Raji (cell line): ENCODE measurements around the gene SPECC1.

Experiments
- POLR2A ChIP-seq: IDR thresholded peaks from 2 replicates; pipeline ENCODE4 v1.6.1; 2011; ENCODE audit warnings: low read depth, low read length, control low read depth; ENCODE audit not compliant: insufficient read depth

SPECC1 gene

DNA sequence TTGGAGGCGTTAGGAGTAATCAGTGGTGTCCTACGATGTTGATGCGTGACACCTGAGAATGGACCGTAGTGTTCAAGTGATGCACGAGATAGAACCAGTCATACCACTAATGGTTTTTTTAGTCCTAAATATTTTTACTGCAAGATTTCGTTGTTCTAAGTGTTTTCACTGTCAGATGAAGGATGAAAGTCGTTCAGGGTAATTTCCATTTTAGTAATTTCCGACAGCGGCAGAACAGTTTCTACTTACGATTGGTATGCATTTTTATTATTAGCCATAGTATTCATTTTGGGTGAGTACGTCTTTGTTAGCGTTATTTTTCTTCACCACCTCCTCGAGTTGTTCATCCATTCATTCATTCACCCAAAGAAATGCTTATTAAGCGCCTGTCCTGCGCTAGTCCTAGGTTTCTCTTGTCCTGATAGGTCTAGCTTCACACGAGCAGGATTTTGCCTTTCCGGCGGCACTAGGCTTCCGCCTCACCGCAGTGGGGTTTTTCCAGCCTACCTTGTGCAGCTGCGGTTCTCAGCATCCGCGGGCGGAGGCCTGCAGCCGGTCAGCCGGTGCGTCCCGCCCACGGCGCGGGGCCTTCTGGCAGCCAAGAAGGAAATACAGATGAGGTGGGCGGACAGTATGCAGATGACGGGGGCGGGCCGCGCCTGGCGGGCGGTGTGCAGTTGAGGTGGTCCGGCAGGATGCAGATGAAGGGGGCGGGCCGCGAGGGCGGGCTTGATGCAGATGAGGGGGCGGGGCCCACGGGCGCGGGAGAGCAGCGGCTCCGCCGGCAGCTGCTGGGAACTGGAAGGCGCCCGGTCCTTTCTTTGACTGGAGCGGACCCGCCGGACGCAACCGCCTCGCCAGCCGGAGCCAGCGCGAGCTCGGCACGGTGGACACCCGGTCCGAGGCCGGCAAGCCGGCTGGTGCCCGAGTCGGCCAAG lies 146.4 kb downstream of the SPECC1 start:
- peak; percentile 45; the same call in 1 of the 2 replicates for TF ChIP-seq POLR2A

DNA sequence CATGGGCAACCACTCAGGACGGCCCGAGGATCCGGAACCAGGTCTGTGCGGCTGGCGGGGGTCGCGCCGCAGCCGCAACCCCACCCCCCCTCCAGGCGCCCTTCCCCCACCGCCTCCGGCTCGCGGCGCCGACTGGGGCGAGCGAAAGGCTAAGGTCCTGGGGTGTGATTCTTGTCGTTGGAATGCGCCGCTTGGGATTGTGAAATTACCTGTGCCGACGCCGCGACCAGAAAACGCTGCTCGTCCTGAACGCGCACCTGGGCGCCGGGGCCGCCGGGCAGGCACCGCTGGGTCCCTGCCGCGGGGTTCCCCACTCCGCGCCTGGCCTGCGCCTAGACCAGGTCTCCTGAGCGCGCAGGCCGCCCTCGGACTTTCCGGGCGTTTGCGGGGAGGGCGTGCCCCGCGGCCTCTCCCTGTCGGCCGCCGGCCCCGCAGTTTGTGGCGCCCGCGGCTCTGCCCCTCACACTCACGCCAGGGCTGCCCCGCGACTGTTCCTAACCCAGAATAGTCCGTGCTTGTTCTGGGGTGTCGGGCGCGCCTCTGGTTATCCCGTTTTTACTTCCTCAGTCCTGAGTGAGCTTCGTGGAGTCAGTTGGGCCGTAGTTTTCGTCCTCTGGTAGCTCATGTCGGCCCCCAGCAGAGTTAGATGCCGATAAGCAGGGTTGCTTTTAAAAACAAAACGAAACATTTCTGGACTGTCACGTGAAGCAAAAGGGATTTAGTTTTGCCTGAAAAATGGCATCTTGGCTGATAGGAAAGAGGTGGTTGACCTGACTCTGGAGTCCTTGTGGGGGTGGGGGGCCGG lies 147.2 kb downstream of the SPECC1 start:
- TF ChIP-seq POLR2A = no peak

DNA sequence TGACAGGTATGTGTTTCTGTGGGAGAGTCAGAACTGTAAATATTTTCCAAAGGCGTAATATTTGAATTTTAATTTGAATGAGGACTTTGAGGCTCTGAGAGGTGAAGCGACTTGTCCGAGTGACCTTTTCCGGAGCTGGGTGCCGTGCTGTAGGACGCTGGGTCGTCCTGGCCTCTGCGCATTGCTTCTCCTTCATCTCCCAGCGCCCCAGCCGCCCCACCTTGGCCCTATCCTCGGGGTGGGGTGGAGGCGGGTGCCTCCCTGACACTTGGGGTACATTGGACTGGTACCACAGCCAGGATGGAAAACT lies 147.8 kb downstream of the SPECC1 start:
- no peak for TF ChIP-seq POLR2A

DNA sequence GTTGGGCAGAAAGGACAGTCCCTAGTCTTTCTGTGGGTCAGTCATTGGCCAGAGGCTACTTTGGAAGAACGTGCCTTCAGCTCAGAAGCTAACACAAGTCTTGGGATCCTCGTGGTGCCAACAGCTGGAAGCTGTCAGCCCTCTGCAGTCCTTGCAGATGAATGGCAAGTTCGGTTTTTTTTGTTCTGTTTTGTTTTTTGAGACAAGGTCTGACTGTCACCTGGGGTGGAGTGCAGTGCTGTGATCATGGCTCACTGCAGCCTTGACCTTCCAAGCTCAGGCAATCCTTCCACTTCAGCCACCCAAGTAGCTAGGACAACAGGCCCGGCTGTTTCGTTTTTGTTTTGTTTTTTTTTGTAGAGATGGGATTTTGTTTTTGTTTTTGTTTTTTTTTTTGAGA lies 149.4 kb downstream of the SPECC1 start:
- no peak for TF ChIP-seq POLR2A

DNA sequence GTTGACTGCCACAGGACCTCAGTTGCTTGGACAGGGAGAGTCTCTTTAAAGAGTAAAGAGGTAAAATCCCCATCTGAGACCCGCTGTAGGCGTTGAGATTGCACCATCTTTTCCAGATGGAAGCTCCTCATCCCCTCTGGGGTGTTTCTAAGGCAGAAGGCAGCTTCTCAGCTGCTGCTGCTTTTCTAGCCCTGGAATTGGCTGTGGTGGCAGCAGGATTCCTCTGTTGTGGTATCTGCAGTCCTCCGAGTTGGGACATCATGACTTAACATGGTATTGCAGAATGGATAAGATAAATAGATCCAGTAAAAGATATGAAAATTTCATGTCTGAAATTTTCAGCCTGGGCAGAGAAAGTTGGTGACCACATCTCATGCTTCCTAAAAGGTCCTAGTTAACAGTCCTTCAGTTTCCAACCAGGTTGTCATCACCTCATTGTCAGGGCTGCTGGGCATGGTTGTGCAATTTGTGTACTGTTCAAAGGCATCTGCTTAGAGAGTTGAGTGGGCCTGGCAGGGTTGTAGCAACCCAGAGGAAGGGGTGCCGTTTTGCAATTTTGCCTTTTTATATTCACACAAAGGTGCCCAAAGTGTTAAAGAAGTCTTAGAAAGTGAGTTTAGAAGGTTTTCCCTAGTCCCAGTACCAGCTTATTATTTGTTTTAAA lies 150.4 kb downstream of the SPECC1 start:
- no peak for TF ChIP-seq POLR2A

DNA sequence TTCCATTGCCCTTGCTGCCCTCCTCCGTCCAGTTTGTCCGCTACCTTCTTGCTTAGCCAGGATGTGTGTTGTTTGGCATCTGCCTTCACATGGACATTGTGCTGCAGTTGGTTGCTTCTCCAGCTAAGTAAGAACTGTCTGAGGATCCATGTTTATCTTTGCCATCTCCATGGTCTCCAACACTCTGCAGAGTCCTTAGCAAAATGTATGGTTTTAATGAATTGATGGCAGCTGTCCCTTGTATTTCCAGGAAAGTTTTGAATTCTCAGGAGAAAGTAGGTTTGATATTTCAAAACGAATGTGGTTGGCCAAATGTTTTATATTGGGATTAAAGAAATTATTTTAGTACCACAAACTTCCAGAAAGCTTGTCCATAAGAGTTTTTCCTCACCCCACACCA lies 160.9 kb downstream of the SPECC1 start:
- TF ChIP-seq POLR2A = no peak

DNA sequence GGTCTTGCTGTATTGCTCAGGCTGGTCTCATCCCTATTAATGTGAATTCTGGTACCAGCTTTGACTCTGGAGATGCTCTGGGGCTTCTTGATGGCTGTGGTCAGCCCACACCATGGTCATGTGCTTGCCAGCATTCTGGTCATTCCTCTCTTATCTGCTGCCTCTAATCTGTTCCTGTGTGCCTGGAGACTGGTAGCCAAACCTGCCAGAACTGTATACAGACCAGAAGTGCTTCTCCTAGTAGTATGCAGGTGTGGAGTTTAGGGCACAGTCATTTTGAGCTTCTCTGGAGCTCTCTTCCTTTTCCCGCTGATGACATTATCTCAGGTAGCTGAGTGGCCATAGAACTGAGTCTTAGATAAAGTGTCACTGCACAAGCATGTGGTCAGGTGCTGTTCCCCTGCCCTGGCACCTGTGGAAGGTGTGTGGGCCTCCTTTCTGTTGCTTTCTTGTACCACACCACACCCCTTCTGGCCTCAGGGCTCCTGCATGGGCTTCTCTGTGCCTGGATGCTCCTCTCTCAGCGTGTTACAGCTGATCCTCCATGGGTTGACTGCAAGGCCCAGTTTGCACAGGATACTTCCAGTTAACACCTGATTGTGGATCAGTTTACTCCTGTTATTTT lies 162.7 kb downstream of the SPECC1 start:
- TF ChIP-seq POLR2A = no peak

DNA sequence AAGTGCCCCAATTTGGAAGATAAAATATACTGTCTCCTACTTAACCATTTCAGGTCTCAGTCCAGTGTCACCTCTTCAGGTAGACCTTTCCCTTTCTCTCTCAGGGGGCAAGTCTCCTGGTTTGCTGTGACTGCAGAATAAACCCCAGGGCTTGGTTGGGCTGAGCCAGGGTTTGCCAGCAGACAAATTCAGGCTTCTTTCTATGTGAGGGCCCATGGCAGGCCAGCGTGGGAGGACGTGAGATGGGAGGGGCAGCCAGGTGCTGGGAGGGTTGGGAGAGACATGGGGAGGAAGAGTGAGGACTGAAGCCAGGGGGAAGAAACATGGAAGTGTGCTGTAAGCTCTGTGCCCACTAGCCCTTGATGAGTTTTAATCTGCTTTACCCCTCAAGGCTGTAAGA lies 163.2 kb downstream of the SPECC1 start:
- TF ChIP-seq POLR2A = no peak

DNA sequence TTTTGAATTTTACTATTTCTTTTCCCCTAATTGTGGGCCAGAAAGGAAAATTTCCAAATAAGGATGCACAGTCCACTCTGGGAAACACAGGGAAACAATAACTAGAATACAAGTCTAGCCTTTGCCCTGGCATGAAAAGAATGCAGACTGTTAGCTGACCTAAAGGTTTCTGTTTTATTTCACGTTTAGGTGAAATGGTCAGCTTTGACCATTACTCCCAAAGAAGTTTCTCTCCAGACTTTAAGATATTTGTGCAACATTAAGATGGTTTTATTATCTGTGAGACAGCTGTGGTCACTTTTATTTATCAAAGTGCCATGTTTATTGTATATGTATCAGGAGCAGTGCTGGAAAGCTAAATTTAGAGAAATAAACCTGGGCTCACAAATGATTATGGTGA lies 163.9 kb downstream of the SPECC1 start:
- no peak for TF ChIP-seq POLR2A

DNA sequence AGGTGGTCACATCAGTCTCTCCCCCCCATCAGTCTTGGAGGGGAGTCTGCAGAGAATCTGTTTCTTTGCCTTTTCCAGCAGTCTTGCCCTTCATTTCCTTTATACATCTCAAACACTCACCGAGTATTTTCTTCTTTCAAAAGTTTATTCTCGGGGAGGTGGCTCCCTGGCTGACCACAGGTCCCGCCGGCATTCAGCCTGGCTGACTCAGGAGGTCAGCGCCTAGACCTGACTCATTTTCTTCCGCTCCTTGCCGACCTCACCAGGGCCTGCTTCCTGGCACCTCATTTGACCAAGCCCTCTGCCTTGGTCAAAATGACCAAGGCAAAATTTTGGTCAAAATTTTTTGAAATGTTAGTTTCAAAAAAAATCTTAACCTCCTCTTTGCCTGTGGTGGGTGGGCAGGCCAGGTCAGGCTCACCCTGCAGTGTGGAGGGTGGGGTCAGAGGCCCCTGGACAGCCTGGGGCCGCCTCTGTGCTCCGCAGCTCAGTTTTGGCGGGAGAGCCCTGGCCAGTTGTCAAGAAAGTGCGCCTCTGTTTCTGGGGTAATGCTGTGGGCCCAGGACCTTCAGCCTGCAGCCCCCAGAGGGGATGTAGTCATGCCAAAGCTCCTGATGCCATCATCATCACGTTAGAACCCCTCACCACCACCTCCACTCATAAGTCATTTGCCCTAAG lies 165.6 kb downstream of the SPECC1 start:
- TF ChIP-seq POLR2A = no peak

DNA sequence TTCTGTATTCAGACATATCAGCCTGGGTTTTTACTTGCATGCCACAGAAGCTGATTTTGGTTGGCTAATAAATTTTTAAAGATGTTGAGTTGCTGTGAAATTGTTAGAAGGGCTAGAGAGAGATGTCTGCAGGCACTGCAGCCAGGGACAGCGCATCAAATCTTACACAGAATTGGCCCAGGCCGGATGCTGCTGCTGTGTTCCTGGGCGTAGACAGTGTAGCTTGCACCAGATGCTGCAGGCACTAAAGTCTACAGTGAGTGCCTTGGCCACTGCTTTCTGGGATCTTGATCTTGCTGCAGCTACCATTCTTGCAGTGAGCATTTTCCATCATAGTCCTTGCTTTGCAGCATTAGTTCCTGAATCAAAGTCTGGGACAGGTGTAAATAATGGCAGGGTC lies 169.9 kb downstream of the SPECC1 start:
- TF ChIP-seq POLR2A = no peak

DNA sequence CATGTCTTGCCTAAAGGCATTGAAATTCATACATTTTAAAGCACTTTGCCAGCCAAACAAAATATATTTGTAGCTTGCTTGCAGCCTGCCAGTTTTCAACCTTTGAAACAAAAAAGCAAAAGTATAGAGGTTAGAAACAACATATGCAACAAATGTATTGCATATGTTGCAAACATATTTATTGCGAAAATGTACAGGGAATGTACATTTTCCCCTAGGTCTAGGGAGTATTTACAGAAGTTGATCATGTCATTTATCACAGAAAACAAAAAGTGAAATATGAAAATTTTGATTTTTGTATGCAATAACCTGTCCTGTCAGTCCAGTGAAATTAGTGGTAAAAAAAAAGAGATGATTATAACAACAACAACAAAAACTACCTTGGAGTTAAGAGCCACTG lies 171.5 kb downstream of the SPECC1 start:
- no peak for TF ChIP-seq POLR2A

DNA sequence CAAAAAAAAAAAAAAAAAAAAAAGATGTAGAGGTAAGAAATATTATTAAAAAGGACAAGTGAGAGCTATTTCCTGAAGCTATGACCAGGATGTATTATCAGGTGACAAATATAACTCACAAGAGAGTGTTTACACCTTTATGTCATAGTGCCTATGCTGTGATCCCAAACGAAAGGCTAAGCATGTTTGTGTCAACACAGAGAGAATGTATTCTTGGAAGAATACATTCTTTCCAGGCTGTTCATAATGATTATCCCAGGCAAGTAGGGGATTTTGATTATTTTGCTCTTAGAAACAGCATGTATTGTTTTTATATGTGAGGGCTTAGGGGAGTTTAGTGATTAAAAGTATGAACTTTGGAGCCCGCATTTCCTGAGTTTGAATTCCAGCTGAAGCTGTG lies 175.0 kb downstream of the SPECC1 start:
- TF ChIP-seq POLR2A = no peak

DNA sequence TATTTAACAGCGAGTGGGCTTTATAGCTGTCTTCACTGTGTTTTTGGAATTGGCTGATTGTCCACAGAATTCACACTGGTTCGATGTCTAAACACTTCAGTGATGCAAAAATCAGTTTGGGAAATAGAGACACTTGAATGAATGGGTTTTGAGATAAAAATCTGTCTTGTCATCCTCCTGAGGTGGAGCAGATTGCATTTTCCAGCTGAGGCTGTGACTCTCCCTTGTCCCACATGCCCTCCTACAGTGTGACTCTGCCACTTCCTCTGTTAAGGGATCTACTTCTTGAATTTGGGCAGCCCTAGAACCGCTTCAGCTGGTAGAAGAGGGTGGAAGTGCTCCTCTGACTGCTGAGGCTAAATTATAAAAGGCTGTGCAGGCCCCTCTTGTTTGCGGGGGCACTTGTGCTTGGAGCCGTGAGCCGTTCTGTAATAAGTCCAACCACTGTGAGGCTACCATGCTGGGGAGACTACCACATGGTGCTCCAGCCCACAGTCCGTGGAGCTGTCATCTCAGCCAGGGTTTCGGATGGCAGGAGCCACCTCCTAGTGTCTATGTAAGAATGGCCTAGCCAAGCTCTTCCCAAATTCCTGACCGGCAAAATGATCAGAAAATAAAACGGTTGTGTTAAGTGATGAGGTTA lies 175.9 kb downstream of the SPECC1 start:
- no peak for TF ChIP-seq POLR2A
